GM18505 (cell line): ENCODE data around the gene NOXRED1.

Experiments used
- ATAC-seq: cut with Tn5 transposase; IDR thresholded peaks from one replicate; pipeline ENCODE4 v1.9.1; 2021; ENCODE audit not compliant: unreplicated experiment
- POLR2A ChIP-seq: IDR thresholded peaks from 4 replicates; pipeline ENCODE4 v1.6.1; 2011; ENCODE audit warnings: borderline replicate concordance; ENCODE audit not compliant: insufficient read depth, insufficient read length; ENCODE audit errors: extremely low read depth

The NOXRED1 gene

GRCh38 chr14:77347751-77348150 lies 75.6 kb downstream of the NOXRED1 start:
- ATAC-seq, result no peak
- TF ChIP-seq POLR2A, result no peak

DNA sequence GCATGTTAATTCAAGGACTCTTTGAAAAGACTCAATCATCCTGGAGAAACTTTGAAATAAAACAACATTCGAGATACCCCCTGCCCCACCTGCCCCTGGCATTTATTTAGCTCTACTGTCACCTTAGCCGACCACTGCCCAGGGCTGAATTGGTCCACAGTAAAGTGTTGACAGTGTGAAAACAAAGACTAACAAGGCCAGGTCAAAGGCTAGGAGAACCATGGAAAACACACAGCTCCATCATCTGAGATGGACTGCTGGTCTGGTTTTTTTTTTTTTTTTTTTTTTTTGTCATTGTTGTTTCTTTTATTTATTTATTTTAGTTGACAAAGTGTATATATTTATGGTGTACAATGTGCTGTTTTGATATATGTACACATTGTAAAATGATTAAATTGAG lies 76.8 kb downstream of the NOXRED1 start:
- no peak for ATAC-seq
- TF ChIP-seq POLR2A, result no peak

- no peak for ATAC-seq
- TF ChIP-seq POLR2A, result no peak
These were observed 78.8 kb downstream of the NOXRED1 start for GRCh38 chr14:77344377-77344996.
